EH (cell line): ENCODE measurements around the gene ATG7.
A peak's percentile ranks its signal among the peaks of the same experiment; 100 is the strongest.
"Not testable (repeated sequence)": the region's sequence is repeated elsewhere in the genome, so short reads cannot be mapped to it uniquely, and the experiment has no call there.

Experiments
- DNase-seq: peaks from one replicate; pipeline ENCODE4 v3.0.0-alpha.2; 2015; ENCODE audit warnings: low read depth

Gene ATG7

GRCh38 chr3:11465744-11466616 lies 193.8 kb downstream of the ATG7 start:
- DNase-seq: peak; percentile 87

- no peak for DNase-seq
These were observed 195.7 kb downstream of the ATG7 start for GRCh38 chr3:11467875-11468274.

GRCh38 chr3:11470031-11470853 lies 198.0 kb downstream of the ATG7 start:
- no peak for DNase-seq

GRCh38 chr3:11475324-11475723 lies 203.1 kb downstream of the ATG7 start:
- no peak for DNase-seq

GRCh38 chr3:11476735-11477144 lies 204.5 kb downstream of the ATG7 start:
- DNase-seq: no peak

- DNase-seq: peak; percentile 94
These were observed 205.3 kb downstream of the ATG7 start for GRCh38 chr3:11477407-11477911.

- no peak for DNase-seq
These were observed 206.0 kb downstream of the ATG7 start for GRCh38 chr3:11478167-11478566.

- peak; percentile 34 for DNase-seq
These were observed 207.0 kb downstream of the ATG7 start for GRCh38 chr3:11479221-11479620.

GRCh38 chr3:11480663-11481298 lies 208.6 kb downstream of the ATG7 start:
- DNase-seq: no peak

- DNase-seq: no peak
These were observed 209.4 kb downstream of the ATG7 start for GRCh38 chr3:11481556-11481955.

GRCh38 chr3:11482021-11482420 lies 209.8 kb downstream of the ATG7 start:
- no peak for DNase-seq

GRCh38 chr3:11488356-11488755 lies 216.2 kb downstream of the ATG7 start:
- not testable (repeated sequence) for DNase-seq

- DNase-seq: no peak
These were observed 222.1 kb downstream of the ATG7 start for GRCh38 chr3:11494131-11494916.

- DNase-seq: no peak
These were observed 223.9 kb downstream of the ATG7 start for GRCh38 chr3:11495948-11496557.

GRCh38 chr3:11498177-11498576 lies 226.0 kb downstream of the ATG7 start:
- no peak for DNase-seq

- peak; percentile 73 for DNase-seq
These were observed 226.4 kb downstream of the ATG7 start for GRCh38 chr3:11498646-11499045.

- peak; percentile 94 for DNase-seq
These were observed 226.9 kb downstream of the ATG7 start for GRCh38 chr3:11499144-11499543.

GRCh38 chr3:11502413-11502812 lies 230.2 kb downstream of the ATG7 start:
- DNase-seq: not testable (repeated sequence)

- DNase-seq: peak; percentile 12
These were observed 235.5 kb downstream of the ATG7 start for GRCh38 chr3:11507719-11508118.

- no peak for DNase-seq
These were observed 236.4 kb downstream of the ATG7 start for GRCh38 chr3:11508346-11509172.
